Fibroblast of the aortic adventitia (primary cell): ENCODE measurements around the gene EPRS1. TPM values are rescaled to one million over a fixed set of nuclear protein-coding genes. Genes with fewer than 3 reads are reported as not detected.
"Not testable (repeated sequence)": the region's sequence is repeated elsewhere in the genome, so short reads cannot be mapped to it uniquely, and the experiment has no call there.

Experiments used
- DNase-seq: peaks from one replicate; pipeline ENCODE4 v3.0.0-alpha.2; 2010; ENCODE audit warnings: low read depth
- H3K4me3 ChIP-seq: 2 replicates; pipeline ENCODE4 v1.5.1; 2011; ENCODE audit warnings: low read depth, mild to moderate bottlenecking, control low read depth, low read length, moderate library complexity
- CTCF ChIP-seq: IDR thresholded peaks from 2 replicates; pipeline ENCODE4 v1.5.1; 2011; ENCODE audit warnings: mild to moderate bottlenecking, low read length, control low read depth, inconsistent platforms; ENCODE audit not compliant: insufficient read depth
- total RNA-seq: library from RNA; depleted of rRNA; stranded (reverse); fragments of >200 nt; gene quantifications from 2 replicates; pipeline ENCODE4 v1.2.3, GENCODE V29; 2012; ENCODE audit warnings: low replicate concordance

The EPRS1 gene
- total RNA-seq, 1 donor = 269 TPM

GRCh38 chr1:220056374-220056773 is 10.1 kb upstream of the EPRS1 start:
- TF ChIP-seq CTCF = no peak
- no peak overlapping the region for H3K4me3 ChIP-seq
- DNase-seq = no peak

GRCh38 chr1:220045356-220046051 is 801 bp downstream of the EPRS1 start:
- DNase-seq = peak; percentile 38
- no peak for TF ChIP-seq CTCF
- peak overlapping the region; percentile 99 for H3K4me3 ChIP-seq

GRCh38 chr1:220044678-220045355 is 1.5 kb downstream of the EPRS1 start:
- H3K4me3 ChIP-seq = peak overlapping the region; percentile 99
- peak; percentile 26 for DNase-seq
- TF ChIP-seq CTCF = no peak

- no peak for DNase-seq
- TF ChIP-seq CTCF = no peak
- H3K4me3 ChIP-seq = no peak overlapping the region
Measured at GRCh38 chr1:220043646-220044045, 2.7 kb downstream of the EPRS1 start.

DNA sequence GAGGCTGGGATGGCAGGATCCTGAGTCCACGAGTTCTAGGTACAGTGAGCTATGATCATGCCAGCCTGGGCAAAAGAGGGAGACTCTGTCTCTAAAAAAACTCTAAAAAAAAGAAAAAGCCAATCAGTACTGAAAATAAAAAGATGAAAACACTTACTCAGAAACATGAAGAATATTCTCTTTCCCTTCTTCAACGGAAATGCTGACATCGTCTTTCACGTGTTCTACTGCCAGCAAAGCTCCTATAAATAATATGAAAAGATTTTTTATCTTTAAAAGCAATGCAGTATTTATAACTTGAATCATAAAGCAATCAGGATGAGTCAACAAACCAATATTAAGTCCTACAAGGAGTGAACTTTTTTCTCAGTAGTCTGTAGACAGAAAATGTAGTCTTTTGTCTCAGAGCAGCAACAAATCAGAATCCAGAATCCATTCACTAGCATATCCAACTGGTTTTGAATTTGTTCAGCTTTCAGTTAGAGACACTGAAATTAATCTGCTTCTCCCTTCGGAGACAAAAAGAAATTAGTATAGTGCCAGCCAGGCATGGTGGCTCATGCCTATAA is 6.2 kb downstream of the EPRS1 start:
- H3K4me3 ChIP-seq = no peak overlapping the region
- no peak for DNase-seq
- no peak for TF ChIP-seq CTCF

DNA sequence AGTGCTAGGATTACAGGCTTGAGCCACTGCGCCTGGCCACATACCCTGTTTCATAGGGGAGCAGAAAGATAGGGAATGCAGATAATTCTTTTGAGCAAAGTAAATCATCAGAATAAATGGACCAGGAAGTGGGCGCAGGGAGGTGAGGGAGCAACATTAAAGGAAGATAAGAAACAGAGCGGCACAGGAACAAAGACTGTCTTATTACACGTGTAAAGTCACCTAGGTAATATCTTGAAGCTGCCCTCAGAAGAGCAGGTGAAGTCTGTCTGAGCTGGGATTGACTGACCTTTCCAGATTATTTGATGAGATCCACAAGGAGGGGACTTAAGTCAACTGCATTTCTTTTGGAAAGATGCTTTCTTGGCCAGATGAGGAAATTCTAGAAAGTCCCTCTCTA is 7.7 kb downstream of the EPRS1 start:
- no peak overlapping the region for H3K4me3 ChIP-seq
- DNase-seq = no peak
- TF ChIP-seq CTCF = no peak

DNA sequence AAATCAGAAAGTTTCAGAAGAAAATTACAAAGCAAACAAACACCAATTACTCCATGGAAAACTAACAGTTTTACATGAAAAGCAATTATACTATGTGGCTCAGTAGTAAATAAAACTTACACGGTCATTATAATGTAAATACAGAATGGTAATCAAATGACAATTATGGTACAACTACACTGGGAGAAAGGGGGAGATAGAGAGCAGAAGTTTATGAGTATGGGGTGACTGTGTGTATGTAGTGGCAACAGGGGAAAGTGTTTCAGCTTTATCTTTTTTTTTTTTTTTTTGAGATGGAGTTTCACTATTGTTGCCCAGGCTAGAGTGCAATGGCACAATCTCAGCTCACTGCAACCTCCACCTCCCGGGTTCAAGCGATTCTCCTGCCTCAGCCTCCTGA is 8.5 kb downstream of the EPRS1 start:
- not testable (repeated sequence) for H3K4me3 ChIP-seq, DNase-seq
